Amniotic epithelial cell (primary cell): ENCODE data around the gene LTB4R2.

ENCODE experiments used
- DNase-seq: peaks from one replicate; pipeline ENCODE4 v3.0.0-alpha.2; 2010; ENCODE audit warnings: low read depth

LTB4R2 gene

DNA sequence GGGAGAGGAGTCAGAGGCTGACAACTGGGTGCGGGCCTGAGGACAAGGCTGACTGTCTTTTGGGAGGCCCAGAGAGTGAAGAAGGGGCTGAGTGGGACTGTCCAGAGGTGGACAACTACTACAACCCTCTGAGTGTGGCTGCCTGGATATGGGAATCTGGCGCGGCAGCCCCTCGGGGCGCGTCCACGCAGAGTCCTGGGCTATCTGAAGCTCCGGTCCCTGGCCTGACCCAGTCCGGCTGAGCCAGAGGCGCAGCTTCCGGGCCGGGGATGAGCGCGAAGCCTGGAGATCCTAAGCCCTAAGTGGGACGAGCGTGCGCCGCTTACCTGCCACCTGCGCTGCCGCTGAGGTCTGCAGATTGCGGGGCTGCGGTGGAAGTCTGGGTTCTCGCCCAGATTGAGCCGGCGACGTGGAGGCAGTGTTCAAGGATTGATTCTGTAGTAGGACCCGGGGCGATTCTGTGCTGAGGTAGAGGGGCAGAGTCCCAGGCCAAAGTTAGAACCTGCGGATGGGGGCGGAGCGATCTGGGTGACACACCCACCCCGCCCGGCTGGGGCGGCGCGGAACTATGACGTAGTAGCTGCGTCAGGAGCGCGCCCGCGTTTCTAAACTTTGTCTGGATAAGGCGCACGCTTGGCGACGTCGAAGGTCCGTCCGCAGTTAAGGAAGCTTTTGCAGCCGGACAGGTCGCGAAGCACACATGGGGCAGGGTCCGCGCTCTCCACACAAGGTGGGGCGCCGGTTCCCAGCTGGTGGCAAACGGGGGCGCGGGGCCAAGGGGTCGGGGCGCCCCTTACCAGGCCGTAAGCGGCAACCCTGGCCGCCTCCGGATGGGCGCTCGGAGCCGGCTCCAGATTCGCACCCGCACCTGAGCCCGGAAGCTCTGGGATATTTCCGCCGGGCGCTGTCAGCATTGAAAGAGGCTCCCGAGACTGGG lies 10.4 kb upstream of the LTB4R2 start, which contains the start of the genes DHRS1 and NOP9:
Gene DHRS1 (minus strand): TSS at position 526 of the 937 bp plus-strand sequence. CDS start 674 bp downstream, outside the sequence.
Gene NOP9 (plus strand): TSS at position 596 of the 937 bp plus-strand sequence. CDS start 105 bp downstream, at position 701.
- peak; percentile 81 for DNase-seq

DNA sequence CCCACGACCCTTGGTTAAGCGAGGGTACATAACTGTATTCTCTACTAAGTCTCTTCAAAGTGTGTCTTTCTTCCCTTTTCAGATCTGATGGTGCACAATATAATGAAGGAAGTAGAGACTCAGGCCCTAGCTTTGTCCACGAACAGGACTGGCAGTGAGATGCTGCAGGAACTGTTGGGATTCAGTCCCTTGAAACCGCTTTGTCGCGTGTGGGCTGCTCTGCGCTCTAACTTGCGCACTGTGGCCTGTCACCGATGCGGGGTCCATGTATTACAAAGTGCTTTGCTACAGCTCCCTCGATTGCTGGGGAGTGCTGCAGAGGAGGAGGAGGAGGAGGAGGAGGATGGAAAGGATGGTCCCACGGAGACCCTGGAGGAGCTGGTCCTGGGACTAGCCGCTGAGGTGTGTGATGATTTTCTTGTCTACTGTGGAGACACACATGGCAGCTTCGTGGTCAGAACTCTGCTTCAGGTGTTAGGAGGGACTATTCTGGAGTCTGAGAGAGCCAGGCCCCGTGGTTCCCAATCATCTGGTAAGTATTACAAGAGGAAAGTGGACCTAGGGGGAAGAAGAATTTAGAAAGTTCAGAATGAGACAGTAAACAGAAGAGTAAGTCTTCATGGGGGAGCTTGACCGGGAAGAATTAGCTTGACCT lies 9.5 kb upstream of the LTB4R2 start:
- no peak for DNase-seq

DNA sequence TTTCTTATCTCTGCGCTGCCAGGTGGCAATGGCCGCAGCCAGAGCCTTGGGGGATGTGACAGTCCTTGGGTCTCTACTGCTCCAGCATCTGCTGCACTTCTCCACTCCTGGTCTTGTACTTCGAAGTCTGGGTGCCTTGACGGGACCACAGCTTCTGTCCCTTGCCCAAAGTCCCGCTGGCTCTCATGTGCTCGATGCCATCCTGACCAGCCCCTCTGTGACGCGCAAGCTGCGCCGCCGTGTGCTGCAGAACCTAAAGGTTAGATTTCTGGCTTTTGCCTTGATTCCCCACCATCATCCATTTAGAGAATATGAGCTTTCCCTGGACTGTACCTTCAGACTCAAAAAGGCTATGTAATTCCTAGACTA lies 5.9 kb upstream of the LTB4R2 start:
- no peak for DNase-seq

DNA sequence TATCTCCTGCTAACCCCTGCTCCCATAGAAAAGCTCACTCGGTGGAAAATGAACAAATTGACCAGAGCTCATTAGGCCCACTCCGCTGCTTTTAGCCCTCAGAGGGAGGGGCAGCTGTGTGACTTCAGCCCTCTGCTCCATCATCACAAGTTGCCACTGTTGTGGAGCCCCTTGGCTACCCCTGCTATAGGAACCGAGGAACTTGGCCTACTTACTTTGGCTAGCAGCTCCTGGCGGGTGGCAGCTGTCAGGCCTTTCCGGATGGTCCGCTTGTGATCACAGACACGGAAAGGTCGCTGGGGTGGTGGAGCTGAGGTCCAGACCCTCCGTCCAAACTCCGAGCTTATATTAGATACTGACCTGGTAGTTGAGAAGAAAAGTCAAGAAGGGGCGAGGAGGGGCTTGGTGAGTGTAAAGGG lies 2.8 kb upstream of the LTB4R2 start:
- DNase-seq: no peak

DNA sequence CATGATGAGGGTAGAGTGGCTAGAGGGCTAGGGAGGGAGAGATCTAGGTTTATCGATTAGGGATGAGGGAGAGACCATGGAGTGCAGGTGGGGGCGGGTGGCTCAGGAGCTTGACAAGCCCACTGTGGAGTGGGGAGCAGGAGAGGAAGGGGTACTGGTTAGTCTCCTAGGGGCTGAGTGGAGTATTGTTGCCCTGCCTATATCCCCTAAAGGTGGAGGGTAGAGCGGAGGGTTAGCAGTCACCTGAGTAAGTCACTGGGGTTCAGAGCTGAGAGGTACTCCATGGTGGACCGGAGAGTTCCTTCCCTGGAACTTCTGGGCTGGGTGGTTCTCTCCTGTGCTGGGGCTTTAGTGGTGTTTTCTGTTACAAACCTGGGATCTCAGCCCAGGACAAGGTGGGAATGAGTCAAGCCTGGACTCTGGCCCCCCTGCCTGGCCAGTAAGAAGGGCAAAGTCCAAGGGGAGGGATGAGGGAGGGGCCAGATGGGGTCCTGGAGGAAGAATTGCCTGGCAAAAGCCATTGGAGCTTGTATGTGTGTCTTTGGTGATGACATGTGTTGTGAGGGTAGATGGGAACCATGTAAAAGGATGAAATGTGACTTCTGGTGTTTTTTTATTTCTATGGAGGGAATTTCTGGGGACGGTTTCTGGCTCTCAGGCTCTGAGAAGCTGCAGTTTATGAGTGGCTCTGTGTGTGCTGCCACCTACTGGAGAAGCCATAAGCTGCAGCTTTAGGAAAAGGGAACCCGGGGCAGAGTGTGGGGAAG lies 2.2 kb upstream of the LTB4R2 start, which contains the start of gene CIDEB:
Gene CIDEB (minus strand): TSS at position 403 of the 767 bp plus-strand sequence. CDS start 119 bp downstream, at position 284.
- DNase-seq: peak; percentile 40

DNA sequence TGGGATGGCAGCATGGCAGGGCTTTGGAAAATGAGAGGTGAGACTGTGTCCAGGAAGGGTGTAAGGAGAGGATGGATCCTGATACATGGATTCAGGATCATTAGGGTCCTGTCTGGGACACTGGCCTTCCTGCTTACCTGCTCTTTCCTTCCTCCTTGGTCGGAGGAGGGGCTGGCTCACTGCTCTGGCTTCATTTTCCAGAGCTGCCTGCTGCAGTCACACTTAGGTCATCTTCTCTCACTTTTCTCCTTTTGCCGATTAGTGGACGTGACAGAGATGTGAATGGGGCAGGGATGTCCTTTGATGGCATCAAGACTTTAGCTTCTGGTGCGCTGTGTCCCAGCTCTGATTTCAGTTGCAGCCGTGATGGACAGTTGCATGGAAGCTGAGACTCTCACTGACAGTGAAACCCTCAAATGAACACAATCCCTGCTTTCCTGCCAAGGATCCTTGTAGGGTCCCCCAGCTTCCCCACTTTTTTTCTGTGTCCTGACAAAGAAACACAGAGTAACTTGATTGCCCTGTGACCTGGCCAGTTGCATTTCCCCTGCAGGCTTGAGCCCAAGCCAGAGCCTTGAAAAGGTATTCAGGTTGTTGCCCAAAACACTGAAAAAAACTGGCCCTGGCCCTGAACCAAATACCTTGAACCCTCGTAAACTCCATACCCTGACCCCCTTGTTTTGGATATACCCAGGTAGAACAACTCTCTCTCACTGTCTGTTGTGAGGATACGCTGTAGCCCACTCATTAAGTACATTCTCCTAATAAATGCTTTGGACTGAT lies 1.4 kb upstream of the LTB4R2 start:
- DNase-seq: no peak

DNA sequence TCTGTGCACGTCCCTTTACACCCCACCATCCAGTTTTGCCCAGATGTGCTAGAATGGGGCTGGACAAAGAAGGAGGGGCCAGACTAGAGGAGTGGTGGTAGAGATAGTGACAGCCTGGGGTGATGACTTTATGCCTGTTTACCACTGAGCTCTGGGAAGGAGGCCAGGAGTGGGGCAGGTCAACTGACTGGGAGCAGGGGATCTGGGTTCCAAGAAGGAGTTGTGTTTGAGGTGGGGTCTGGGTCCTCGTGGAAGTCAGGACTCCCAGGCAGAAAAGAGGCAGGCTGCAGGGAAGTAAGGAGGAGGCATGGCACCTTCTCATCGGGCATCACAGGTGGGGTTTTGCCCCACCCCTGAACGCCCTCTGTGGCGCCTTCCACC lies 315 bp downstream of the LTB4R2 start:
- no peak for DNase-seq

DNA sequence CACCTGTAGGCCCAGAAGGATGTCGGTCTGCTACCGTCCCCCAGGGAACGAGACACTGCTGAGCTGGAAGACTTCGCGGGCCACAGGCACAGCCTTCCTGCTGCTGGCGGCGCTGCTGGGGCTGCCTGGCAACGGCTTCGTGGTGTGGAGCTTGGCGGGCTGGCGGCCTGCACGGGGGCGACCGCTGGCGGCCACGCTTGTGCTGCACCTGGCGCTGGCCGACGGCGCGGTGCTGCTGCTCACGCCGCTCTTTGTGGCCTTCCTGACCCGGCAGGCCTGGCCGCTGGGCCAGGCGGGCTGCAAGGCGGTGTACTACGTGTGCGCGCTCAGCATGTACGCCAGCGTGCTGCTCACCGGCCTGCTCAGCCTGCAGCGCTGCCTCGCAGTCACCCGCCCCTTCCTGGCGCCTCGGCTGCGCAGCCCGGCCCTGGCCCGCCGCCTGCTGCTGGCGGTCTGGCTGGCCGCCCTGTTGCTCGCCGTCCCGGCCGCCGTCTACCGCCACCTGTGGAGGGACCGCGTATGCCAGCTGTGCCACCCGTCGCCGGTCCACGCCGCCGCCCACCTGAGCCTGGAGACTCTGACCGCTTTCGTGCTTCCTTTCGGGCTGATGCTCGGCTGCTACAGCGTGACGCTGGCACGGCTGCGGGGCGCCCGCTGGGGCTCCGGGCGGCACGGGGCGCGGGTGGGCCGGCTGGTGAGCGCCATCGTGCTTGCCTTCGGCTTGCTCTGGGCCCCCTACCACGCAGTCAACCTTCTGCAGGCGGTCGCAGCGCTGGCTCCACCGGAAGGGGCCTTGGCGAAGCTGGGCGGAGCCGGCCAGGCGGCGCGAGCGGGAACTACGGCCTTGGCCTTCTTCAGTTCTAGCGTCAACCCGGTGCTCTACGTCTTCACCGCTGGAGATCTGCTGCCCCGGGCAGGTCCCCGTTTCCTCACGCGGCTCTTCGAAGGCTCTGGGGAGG lies 985 bp downstream of the LTB4R2 start, which contains the start of gene LTB4R:
Gene LTB4R (plus strand): TSS at position 857 of the 959 bp plus-strand sequence. CDS start 4,150 bp downstream, outside the sequence.
- DNase-seq: peak; percentile 68

DNA sequence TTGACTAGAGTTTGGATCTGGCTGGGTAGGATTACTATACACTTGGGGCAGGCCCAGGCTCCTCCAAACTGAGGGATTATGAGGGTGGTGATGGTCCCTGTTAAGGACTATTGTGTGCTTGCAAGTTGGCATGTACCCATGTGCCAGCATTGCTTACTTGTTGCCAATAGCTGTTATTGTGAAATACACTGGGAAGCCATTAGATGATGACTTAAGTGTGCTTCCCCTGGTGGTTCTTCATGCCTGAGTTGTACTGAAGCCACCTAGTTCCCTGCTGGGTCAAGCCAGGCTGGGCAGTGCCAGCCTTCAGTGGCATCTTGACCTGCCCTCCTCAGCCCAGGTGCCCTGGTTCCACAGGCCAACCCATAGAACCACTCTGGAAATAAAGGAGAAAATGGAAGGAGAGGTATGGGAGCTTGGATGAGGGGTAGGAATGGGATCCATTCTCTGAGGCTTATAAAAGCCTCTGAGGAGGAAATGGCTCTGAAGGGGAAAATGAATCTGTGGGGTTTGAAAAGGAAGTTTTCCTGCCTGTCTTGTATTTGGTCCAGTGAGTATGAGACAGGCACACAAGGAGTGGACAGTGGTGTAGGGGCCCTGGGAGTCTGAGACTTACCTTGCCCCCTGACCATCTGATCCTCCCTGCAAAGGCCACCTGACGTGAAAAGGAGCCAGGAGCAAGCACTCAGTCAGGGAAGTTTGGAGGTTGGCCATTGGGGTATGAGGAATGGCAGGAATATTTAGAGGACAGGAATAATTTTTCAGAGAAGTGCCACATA lies 2.1 kb downstream of the LTB4R2 start:
- peak; percentile 46 for DNase-seq

DNA sequence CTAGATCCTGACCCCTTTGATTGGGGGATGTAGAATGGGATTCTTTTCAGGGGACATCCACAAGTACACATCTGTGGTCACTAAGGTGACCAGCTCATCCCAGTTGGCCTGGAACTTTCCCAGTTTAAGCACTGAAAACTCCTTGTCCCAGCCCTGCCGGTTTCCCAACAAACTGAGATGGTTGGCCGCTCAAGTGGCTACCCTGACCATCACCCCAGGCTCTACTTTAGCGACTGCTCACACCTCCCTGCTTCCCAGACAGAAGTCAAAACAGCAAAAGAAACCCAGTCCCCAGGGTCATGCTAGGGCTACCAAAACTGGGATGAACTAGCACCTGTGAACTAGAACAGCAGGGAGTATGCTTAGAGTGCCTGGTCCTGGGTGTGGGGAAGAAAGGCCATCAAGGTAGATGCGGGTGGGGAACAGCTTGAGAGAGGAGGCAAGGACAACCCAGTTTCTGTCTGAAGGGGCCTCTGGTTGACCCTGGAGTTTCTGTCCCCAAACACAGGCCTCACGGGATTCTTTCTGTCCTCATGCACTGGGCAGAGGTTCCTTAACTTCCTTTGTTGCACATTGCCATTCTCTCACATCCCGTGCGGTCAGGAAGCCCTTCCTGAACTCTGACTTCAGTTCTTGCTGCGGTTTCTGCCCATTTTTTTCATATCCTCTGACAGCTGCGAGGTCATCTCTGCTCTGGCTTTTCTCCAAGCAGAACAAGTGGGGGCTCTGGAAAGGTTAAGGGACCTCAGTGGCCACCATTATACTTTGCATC lies 3.0 kb downstream of the LTB4R2 start:
- DNase-seq: no peak

DNA sequence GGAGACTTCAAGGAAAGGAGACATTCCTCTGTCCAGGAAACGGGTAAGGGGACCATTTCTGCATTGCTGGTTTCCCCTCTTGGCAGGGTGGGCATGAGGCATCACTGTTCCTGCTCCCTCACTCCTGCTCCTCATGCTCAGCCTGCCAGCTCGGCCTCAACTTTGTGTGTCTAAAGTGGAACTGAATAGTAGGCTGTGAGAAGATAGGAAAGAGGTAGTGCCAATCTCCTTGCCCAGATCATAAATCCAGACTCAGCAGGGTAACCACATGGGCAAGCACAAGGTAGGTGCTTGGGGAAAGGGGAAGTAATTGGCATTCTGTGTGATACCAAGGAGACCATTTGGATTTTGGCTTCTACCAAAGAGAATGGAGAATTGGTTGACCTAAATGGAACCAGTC lies 4.0 kb downstream of the LTB4R2 start:
- DNase-seq: no peak

DNA sequence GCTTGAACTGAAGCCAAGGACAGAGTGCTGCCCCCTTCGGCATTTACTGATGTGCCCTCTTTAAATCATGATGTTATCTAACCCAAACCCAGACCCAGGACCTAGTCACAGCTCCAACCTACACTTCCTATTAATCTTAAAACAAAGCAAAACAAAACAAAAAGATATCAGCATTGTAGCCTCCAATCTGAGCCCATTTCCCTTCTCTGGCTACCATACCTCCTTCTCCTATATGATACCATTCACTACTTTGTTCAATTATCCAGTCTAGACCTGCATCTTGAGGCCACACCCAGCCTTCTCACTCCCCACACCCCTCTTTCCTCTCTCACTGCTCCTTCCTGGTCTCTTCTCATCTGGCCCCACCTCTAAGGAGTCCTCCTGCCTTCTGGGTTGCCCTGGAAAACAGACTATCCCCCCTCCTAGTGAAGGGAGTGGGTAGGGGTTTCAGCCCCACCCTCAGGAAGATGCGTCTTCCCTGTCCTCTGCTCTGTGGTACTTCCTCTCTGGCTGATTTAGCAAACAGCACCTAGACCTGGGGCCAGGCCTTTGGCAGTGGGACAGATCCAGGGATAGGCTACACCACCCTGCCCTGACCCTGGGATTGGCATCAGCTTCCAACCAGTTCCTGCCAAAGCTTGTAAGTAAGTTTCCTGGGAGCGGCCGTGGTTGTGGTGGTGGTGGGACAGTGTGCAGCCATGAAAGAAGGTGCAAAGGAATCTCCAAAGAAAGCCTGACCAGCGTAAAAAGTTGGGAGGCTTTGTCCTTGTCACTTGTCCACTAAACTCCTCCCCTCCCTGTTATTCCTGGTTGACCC lies 4.6 kb downstream of the LTB4R2 start:
- DNase-seq: no peak

DNA sequence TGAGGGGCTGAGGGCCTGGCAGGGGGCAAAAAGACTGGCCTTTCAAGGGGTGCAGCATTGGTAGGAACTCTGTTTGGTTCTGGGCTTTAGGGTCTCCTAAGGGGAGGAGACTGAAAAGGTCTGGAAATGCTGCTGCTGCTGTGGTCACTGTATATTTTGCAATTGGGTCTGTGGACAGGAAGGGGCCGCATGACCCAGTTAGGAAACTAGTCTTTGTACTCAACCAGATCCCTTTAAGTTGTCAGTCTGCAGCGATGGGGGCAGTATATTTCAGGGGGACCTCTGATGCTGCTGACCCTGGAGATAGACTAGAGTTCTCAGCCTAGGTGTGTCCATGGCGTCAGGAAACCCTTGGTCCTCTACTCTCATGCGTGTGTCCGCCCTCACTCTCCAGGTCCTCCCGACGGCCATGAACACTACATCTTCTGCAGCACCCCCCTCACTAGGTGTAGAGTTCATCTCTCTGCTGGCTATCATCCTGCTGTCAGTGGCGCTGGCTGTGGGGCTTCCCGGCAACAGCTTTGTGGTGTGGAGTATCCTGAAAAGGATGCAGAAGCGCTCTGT lies 5.4 kb downstream of the LTB4R2 start:
- DNase-seq: no peak

DNA sequence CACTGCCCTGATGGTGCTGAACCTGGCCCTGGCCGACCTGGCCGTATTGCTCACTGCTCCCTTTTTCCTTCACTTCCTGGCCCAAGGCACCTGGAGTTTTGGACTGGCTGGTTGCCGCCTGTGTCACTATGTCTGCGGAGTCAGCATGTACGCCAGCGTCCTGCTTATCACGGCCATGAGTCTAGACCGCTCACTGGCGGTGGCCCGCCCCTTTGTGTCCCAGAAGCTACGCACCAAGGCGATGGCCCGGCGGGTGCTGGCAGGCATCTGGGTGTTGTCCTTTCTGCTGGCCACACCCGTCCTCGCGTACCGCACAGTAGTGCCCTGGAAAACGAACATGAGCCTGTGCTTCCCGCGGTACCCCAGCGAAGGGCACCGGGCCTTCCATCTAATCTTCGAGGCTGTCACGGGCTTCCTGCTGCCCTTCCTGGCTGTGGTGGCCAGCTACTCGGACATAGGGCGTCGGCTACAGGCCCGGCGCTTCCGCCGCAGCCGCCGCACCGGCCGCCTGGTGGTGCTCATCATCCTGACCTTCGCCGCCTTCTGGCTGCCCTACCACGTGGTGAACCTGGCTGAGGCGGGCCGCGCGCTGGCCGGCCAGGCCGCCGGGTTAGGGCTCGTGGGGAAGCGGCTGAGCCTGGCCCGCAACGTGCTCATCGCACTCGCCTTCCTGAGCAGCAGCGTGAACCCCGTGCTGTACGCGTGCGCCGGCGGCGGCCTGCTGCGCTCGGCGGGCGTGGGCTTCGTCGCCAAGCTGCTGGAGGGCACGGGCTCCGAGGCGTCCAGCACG lies 6.1 kb downstream of the LTB4R2 start:
- DNase-seq: peak; percentile 35

DNA sequence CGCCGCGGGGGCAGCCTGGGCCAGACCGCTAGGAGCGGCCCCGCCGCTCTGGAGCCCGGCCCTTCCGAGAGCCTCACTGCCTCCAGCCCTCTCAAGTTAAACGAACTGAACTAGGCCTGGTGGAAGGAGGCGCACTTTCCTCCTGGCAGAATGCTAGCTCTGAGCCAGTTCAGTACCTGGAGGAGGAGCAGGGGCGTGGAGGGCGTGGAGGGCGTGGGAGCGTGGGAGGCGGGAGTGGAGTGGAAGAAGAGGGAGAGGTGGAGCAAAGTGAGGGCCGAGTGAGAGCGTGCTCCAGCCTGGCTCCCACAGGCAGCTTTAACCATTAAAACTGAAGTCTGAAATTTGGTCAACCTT lies 6.6 kb downstream of the LTB4R2 start:
- no peak for DNase-seq

DNA sequence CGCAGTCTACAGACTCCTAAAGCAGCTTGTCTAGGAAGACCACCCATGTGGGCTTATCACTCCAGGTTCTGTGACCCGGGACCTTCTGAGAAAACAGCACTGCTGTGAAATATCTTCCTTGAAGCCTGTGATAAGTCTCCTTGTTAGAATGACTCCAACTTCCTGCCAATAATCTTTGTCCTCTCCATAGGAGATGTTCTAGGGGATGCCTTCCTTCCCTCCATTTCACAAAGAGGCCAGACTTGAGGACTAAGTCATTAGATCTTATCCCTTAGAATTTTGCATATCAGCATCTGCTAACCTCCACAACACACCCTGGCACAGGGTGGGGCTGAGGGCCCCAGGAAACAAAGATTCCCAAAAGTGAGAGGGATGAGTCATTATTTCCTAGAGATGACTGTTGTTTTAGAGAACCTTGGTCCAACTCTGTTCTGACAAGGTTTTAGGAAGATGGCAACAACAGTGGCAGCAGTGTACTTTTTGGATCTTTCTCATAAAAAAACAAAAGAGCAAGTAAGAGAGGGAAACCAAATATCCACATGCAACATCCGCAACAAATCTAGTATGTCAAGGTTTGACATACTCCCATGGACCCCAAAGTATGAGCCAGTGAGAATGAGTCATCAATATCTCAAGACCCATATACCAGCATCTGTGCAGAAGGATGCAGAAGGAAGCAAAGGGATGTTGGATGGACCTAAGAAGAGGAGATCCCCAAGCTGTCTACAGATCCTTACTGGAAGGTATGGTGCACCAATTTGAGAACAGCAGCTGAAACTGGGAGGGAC lies 7.4 kb downstream of the LTB4R2 start:
- no peak for DNase-seq
